K562 (cell line): ENCODE measurements around the gene FERMT3. TPM values are rescaled to one million over a fixed set of nuclear protein-coding genes. Genes with fewer than 3 reads are reported as not detected.

ENCODE experiments used
- MECOM ChIP-seq: fragments of 250-450 bp; sonication (Bioruptor Pico); IDR thresholded peaks from 2 replicates; pipeline ENCODE4 v1.8.0; 2022; ENCODE audit warnings: inconsistent platforms
- MIER1 ChIP-seq: fragments of 450-650 bp; IDR thresholded peaks from 2 replicates; pipeline ENCODE4 v1.6.1; 2016; ENCODE audit warnings: antibody characterized with exemption, mild to moderate bottlenecking, low read depth
- PCBP1 ChIP-seq: fragments of 200-400 bp; formaldehyde crosslinking; IDR thresholded peaks from 2 replicates; pipeline ENCODE4 v1.6.1; 2018; ENCODE audit warnings: mild to moderate bottlenecking, low read depth, low read length; ENCODE audit not compliant: poor library complexity, severe bottlenecking
- RBM25 ChIP-seq: fragments of 200-400 bp; formaldehyde crosslinking; IDR thresholded peaks from 2 replicates; pipeline ENCODE4 v1.6.1; 2018; ENCODE audit warnings: low read length, low read depth, moderate library complexity; ENCODE audit not compliant: severe bottlenecking
- TAL1 ChIP-seq: fragments of 450-650 bp; IDR thresholded peaks from 2 replicates; pipeline ENCODE4 v1.6.1; 2016; ENCODE audit warnings: mild to moderate bottlenecking
- ZNF217 ChIP-seq: sonication (generic); formaldehyde crosslinking; IDR thresholded peaks from 2 replicates; pipeline ENCODE4 v1.8.0; 2022; ENCODE audit warnings: mild to moderate bottlenecking, missing genetic modification reagents
- ZNF79 ChIP-seq: fragments of 250-450 bp; sonication (Bioruptor Pico); IDR thresholded peaks from 2 replicates; pipeline ENCODE4 v1.4.0; 2020; ENCODE audit warnings: low read depth, mild to moderate bottlenecking, moderate library complexity
- ZSCAN29 ChIP-seq: fragments of 450-650 bp; IDR thresholded peaks from 2 replicates; pipeline ENCODE4 v1.6.1; 2017
- polyA plus RNA-seq, 8 experiments: library from polyadenylated mRNA; depleted of rRNA in 4 of 8; stranded (reverse) in 5 of 8; unstranded in 3 of 8; fragments of >200 nt; fragmentation: Nextera tagmentation in 2 of 8; fragmentation: Illumina TruSeq in 1 of 8; extraction: Ambion mirVana in 2 of 8; extraction: Trizol in 1 of 8; gene quantifications; 2 replicates each; pipeline versions ENCODE4 v1.2.1 to v1.2.3, GENCODE V29; 2011 to 2014; ENCODE audit warnings: inconsistent platforms in 1 of 8, missing spikeins in 1 of 8
- total RNA-seq, 7 experiments: library from RNA; depleted of rRNA in 6 of 7; stranded (reverse); fragments of >200 nt in 6 of 7; fragmentation: Illumina TruSeq in 2 of 7; extraction: Trizol in 2 of 7; gene quantifications; 2 replicates each; pipeline versions ENCODE4 v1.2.1 to v1.2.3, GENCODE V29; 2011 to 2021; ENCODE audit warnings: low replicate concordance in 1 of 7
- TF ChIP-seq, protein P1 (sequence below): sonication (generic); formaldehyde crosslinking; IDR thresholded peaks from 2 replicates; pipeline ENCODE4 v1.8.0; 2022; ENCODE audit warnings: mild to moderate bottlenecking, missing genetic modification reagents
- TF ChIP-seq, protein P2 (sequence below): IDR thresholded peaks from 3 replicates; pipeline ENCODE4 v1.6.1; 2011; ENCODE audit warnings: borderline replicate concordance, mild to moderate bottlenecking; ENCODE audit not compliant: insufficient read length, insufficient read depth
- TF ChIP-seq, protein P3 (sequence below): fragments of 450-650 bp; formaldehyde crosslinking; IDR thresholded peaks from 2 replicates; pipeline ENCODE4 v1.4.0; 2020; ENCODE audit warnings: mild to moderate bottlenecking, moderate library complexity

The FERMT3 gene
- total and polyA plus RNA-seq, 9 of the 15 experiments (the other 6 are each of a cell fraction or from before 2014, with no cell fraction given), result 3.2 to 275 (median 79.7) TPM

DNA sequence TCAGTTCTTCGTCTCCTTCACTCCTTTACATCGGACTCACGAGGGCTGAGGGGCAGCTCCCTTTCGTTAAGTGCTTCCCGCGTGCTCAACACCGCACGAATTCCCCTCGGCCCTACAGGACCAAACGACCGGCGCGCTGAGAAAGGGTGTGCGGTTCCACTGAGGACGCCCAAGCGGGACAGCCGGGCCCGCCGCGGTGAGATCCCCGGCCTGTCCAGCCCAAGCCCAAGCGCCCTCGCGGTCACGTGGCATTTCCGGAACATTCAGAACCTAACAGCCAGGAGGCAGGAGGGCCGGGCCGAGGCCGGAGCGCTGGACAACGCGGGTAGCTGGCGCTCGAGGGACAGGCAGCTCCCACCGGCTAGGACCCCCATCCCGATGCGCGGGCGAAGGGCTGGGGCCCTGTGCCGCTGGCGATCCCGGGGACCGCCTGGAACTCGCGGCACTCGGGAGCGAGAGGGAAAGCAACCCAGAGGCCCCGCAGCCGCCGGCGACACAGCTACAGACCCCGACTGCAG is 21.3 kb upstream of the FERMT3 start (continued):
- TF ChIP-seq ZNF217 (CRISPR knock-in tag) (no peak), PCBP1 (peak; percentile 52), MIER1 (no peak), ZSCAN29 (no peak), ZNF79 (CRISPR knock-in tag) (no peak), TAL1 (no peak), MECOM (no peak; the same call in 1 of the 2 replicates), RBM25 (no peak)
- TF ChIP-seq, protein P1, sequence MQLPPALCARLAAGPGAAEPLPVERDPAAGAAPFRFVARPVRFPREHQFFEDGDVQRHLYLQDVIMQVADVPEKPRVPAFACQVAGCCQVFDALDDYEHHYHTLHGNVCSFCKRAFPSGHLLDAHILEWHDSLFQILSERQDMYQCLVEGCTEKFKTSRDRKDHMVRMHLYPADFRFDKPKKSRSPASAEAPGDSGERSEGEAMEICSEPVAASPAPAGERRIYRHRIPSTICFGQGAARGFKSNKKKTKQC (CRISPR knock-in tag), result peak; percentile 86; the same call in 1 of the 2 replicates
- TF ChIP-seq, protein P2, sequence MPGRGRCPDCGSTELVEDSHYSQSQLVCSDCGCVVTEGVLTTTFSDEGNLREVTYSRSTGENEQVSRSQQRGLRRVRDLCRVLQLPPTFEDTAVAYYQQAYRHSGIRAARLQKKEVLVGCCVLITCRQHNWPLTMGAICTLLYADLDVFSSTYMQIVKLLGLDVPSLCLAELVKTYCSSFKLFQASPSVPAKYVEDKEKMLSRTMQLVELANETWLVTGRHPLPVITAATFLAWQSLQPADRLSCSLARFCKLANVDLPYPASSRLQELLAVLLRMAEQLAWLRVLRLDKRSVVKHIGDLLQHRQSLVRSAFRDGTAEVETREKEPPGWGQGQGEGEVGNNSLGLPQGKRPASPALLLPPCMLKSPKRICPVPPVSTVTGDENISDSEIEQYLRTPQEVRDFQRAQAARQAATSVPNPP, result no peak
- TF ChIP-seq, protein P3, sequence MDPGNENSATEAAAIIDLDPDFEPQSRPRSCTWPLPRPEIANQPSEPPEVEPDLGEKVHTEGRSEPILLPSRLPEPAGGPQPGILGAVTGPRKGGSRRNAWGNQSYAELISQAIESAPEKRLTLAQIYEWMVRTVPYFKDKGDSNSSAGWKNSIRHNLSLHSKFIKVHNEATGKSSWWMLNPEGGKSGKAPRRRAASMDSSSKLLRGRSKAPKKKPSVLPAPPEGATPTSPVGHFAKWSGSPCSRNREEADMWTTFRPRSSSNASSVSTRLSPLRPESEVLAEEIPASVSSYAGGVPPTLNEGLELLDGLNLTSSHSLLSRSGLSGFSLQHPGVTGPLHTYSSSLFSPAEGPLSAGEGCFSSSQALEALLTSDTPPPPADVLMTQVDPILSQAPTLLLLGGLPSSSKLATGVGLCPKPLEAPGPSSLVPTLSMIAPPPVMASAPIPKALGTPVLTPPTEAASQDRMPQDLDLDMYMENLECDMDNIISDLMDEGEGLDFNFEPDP (CRISPR knock-in tag), result no peak
- TF ChIP-seq, all 486 proteins: peak for 166
